Measurements from ENCODE around the gene GALNT9.
"Not testable (repeated sequence)": the region's sequence is repeated elsewhere in the genome, so short reads cannot be mapped to it uniquely, and the experiment has no call there.

Gene GALNT9

DNA sequence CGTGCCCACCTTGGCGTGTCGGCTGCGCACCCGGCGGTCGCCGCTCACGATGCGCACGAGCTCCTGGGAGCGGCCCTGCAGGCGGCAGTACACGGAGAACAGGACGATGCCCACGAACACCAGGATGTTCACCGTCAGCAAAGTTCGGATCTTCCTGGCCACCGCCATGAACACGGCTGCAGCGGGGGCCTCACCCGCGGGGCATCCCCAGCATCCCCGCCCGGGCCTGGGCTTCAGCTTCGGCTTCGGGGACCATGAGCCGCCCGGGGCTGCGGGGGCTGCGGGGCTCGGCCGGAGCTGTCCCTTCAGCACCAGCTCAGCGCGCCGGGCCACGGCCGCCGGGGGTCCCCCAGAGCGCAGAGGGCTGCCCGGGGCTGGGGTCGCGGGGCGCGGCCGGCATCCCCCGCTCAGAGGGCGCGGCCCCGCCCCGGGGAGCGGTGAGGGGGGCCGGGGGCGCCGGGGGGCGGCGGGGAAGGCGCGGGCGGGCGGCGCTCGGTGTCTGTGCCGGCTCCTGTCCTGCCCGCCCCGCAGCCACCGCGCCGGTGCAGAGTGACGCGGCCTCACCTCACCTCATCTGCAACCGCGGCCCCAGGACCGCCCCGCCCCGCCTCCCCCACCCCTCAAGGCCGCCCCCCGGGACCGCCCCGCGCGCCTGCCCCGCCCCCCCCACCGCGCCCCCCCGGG, at the start of gene GALNT9:
TSS of gene GALNT9 (minus strand) at position 554 of the 684 bp plus-strand sequence. CDS start at position 168, 386 bp downstream.
- no peak for DNase-seq (ENCODE audit: low read depth in 2 of 2, low spot score in 1 of 2)

DNA sequence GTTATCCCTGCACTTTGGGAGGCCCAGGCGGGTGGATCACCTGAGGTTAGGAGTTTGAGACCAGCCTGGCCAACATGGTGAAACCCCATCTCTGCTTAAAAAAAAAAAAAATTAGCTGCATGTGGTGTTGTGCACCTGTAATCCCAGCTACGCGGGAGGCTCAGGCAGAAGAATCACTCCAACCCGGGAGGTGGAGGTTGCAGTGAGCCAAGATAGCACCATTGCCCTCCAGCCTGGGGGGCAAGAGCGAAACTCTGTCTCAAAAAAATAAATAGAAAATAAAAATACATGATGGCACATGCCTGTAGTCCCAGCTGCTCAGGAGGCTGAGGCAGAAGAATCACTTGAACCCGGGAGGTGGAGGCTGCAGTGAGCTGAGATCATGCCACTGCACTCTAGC, 49.7 kb upstream of the GALNT9 start:
- DNase-seq (ENCODE audit: low read depth in 2 of 2, low spot score in 1 of 2), result not testable (repeated sequence)

DNA sequence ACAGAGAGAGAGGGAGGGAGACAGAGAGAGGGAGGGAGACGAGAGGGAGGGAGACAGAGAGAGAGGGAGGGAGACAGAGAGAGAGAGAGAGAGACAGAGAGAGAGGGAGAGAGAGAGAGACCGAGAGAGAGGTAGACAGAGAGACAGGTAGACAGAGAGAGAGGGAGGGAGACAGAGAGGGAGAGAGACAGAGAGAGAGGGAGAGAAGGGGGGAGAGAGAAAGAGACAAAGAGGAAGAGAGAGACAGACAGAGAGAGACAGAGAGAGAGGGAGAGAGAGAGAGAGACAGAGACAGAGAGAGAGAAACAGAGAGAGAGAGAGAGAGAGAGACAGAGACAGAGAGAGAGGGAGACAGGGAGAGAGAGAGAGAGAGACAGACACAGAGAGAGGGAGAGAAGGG, 47.8 kb upstream of the GALNT9 start:
- no peak for DNase-seq (ENCODE audit: low read depth in 2 of 2, low spot score in 1 of 2)

DNA sequence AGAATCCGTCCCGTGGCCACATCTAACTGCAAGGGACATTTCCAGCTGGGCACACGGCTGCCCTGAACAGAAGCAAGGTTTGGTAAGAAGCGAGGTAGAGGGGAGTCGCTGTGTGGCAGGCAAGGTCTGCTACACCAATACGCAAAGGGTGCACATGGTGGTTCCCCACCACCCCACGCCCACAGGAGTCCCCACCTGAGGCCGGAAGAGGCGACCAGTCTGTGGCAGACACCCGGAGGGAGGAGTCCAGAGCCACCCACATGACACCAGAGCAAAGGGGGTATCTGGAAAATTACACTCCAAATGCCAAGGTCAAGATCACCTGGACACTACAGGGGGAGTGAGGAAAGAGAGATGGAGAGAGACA, 47.1 kb upstream of the GALNT9 start:
- no peak for DNase-seq (ENCODE audit: low read depth in 2 of 2, low spot score in 1 of 2)

DNA sequence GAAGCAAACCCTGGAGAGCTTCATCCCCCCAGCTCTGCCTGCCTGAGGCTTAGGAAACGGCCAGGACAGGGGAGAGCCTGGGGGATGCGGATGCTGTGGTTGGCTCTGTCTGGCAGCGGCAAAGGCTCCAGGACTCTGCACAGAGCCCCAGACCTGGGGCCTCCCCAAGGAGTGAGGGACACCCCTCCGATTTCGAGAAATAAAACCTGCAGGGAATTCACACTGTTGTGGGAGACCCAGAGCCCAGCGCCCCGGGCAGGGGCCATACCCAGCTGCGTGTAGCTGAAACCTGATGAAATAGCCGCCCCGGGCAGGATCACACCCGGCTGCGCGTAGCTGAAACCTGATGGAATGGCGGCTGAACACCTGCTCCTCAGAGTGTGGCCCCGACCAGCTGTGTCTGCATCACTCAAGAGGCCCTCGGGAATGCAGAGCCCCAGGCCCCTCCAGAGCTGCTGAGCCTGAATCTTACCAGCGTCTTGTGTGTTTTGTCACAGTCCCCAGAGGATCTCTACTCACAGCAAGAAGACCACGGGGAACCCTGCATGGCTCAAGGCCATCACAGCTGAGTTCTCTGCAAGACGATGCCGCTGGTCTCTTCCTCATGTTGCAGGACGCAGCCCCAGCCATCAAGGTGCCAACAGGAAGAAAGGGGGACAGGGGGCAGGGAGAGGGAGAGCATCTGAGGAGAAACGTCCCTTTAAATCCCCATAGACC, 46.5 kb upstream of the GALNT9 start:
- no peak for DNase-seq (ENCODE audit: low read depth in 2 of 2, low spot score in 1 of 2)

- DNase-seq (ENCODE audit: low read depth in 2 of 2, low spot score in 1 of 2), result no peak
Measured at GRCh38 chr12:132374612-132375445, 45.4 kb upstream of the GALNT9 start.

- DNase-seq (ENCODE audit: low read depth in 2 of 2, low spot score in 1 of 2), result no peak
Measured at GRCh38 chr12:132373901-132374611, 44.7 kb upstream of the GALNT9 start.

DNA sequence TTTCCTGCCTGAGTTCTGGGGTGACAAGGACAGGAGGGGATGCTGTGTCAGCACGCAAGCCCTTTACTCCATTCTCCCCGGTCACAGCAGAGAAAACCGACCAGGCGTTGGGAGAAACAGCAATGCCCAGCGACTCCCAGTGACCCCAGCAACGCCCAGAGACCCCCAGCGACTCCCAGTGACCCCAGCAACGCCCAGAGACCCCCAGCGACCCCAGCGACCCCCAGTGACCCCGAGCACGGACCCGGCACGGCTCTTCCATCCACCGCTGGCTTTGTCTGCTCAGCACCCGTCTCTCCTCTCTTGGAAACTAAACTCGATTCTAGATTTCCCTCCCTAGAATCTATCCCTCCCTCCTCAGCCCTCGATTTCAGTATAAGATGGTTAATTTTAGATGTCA, 38.5 kb upstream of the GALNT9 start:
- DNase-seq (ENCODE audit: low read depth in 2 of 2, low spot score in 1 of 2), result no peak

DNA sequence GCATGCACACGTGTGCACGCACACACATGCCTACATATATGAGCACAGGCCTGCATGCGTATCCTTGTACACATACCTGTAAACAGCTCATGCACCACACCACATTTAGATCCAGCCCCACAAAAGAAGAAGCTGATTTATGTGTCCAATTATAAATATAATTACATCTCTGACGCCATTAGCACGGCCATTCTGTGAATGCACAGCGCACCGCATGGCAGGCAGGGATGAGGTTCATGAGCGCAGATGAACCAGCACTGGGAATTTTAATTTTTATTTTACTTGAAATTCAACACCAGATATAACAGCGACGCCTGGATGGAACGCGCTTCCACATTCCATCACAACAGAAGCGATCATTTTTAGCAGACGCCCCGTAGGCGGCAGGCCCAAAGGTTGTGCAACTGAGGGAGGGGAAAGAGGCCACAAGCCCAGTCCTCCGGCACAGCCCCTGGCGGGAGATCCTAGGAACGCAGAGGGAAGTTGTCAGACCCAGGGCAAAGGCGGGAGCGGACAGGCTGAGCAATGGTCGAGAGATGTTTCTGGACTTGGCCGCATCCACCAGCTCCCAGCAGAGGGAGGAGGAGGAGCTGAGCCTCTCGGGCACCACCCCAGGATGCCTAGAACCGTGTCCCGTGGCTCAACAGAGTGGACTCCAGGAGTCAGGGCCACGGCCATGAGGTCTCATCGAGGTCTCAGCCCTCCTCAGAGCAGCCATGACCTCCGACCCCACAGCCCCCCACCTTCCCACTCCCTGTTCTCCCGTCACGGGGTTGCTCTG, 37.9 kb upstream of the GALNT9 start:
- no peak for DNase-seq (ENCODE audit: low read depth in 2 of 2, low spot score in 1 of 2)

DNA sequence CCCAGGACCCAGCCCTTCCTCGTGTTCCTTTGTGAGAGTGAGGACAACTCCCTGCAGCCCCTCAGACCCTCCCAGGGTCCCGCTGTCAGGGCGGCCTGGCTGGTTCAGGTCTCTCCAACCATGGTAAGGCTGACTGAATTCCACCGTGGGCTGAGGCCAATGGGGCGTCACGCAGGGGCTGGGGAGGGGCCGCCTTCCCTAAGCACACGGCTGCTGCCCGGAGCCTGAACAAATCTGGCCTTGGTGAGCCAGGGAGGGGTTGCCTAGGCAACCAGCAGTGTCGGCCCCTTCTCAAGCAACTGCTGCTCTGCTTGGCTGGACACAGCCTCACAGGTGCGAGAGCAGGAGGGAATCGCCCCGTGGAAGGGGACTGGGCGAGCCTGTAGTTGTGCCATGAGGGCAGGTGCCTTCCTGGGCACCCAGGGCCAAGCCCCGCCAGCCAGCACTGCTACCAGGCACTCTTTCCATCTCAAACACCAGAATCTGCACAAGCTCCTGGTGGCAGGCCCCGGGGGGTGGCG, 37.0 kb upstream of the GALNT9 start:
- DNase-seq (ENCODE audit: low read depth in 2 of 2, low spot score in 1 of 2), result no peak

- DNase-seq (ENCODE audit: low read depth in 2 of 2, low spot score in 1 of 2), result no peak
Measured at GRCh38 chr12:132365226-132365625, 35.8 kb upstream of the GALNT9 start.

GRCh38 chr12:132364348-132364902, 35.0 kb upstream of the GALNT9 start:
- no peak for DNase-seq (ENCODE audit: low read depth in 2 of 2, low spot score in 1 of 2)

DNA sequence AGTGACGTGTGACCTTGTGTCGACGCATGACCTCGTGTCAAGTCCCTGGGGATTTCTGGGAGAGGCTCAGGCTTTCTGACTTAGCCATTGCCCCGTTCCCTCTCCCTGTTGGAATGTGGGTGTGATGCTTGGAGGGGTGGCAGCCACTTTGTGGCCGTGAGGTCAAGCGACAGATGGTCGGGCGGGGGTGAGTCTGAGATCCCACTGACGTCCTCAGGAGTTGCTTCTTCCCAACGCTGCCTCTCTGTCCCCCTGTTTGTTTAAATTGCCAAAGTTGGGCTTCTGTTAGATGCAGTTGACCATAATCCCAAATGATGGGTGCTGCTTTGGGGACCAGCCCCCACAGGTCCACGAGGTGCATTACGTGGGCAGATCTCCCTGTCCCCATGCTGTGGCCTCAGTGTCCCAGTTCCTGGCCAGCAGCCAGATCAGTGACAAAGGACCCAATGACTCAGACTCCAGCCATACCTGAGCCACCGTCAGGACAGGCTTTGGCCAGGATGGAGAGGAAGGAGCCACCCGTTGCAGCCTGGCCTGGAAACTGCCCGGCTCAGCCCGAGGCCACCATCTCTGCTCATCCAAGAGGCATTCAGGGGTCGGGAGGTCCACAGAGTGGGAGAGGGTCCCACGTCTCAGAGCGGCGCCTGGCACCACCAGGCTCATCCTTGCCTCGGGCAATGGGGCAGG, 34.4 kb upstream of the GALNT9 start:
- no peak for DNase-seq (ENCODE audit: low read depth in 2 of 2, low spot score in 1 of 2)

DNA sequence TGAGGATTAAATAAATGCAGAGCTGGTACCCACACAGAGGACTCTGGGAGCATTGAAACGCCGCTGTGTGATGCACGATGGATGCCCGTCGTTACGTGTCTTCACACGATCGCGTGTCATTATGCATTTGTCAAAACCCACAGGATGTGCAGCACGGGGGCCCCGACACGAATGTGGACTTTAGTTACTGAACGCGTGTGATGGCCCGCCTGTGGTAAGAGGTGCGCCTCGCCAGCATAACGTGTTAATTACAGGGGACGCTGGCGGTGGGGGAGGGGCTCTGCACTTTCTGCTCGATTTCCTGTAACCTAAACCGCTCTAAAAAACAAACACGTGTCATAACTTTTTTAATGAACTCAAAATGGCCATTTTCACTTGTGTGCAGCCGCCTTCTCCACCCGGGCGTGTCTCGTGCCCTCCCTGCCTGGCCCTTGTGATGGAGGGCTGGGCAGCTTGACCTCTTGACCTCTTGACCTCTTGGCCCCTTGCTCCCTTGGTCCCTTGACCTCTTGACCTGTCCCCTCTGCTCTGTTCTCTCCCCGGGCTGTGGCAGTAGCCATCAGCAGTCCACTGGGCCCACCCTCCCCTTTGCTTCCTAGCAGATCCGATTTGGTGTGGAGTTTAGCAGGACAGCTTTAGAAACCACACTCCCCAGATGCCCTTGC, 33.7 kb upstream of the GALNT9 start:
- DNase-seq (ENCODE audit: low read depth in 2 of 2, low spot score in 1 of 2), result no peak

- DNase-seq (ENCODE audit: low read depth in 2 of 2, low spot score in 1 of 2), result no peak
Measured at GRCh38 chr12:132360906-132361777, 31.8 kb upstream of the GALNT9 start.

GRCh38 chr12:132360410-132360809, 31.0 kb upstream of the GALNT9 start:
- DNase-seq (ENCODE audit: low read depth in 2 of 2, low spot score in 1 of 2), result no peak

DNA sequence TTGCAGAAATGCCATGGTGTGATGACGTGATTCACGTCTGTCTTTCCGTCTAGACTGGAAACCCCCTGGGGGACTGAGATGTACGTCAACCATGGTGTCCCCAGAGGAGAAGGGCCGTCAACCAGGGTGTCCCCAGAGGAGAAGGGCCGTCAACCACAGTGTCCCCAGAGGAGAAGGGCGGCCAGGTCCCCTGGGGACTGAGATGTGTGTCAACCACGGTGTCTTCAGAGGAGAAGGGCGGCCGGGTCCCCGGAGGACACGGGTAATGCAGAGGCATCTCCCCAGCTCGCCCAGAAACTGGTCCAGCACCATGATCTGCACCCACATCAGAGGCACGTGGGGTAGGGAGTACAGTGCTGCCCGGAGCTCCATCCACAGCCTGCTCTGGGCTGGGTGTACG, 30.6 kb upstream of the GALNT9 start:
- no peak for DNase-seq (ENCODE audit: low read depth in 2 of 2, low spot score in 1 of 2)

DNA sequence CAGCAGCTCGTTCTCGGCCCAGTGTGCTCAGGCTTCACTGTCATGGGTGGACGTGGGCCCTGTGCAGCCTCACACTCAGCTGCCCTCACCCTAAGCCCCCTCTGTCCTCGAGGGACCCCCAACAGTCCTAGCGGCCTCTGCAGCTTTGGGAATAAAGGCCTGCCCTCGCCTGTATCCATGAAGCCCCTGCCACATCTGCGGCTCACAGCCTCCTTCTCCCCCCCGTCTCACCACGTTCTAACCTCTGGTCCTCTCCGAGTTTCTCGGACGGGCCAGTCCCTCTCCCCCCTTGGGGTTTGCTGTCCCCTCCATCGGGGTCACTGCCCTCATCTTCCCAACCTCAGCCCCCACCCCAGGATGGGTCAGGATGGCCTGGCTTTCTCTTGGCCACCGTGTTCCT, 30.2 kb upstream of the GALNT9 start:
- DNase-seq (ENCODE audit: low read depth in 2 of 2, low spot score in 1 of 2), result no peak
